Measurements from ENCODE around the gene WWP2.

Gene WWP2

GRCh38 chr16:69927056-69927757 lies 165.1 kb downstream of the WWP2 start:
- no peak for DNase-seq (ENCODE audit: low read depth)

DNA sequence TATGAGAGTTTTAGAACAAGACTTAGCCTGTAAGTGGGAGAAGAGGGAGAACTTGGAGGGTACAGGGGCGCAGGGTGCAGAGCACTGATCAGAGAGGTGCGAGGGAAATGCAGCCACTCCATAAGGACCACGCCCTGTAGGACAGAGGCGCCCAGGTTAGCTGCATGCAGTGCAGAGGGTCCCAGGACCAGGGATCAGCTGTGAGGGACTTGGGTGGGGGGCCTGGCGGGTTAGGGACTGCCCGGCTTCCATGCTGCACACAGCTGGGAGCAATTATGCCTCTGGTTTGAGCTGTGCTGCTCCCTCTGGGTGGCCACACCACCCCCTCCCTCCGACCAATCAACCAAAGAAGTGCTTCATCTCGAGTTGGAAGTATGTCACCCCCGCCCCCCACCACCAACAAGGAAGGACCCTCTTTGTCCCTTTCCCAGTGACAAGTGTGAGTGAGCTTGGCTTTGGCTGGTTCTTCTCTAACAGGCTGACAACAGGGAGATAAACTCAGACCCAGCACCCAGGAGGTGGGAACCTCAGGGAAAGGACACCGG lies 166.8 kb downstream of the WWP2 start:
- no peak for DNase-seq (ENCODE audit: low read depth)

- no peak for DNase-seq (ENCODE audit: low read depth)
These were observed 167.3 kb downstream of the WWP2 start for GRCh38 chr16:69929480-69929879.

DNA sequence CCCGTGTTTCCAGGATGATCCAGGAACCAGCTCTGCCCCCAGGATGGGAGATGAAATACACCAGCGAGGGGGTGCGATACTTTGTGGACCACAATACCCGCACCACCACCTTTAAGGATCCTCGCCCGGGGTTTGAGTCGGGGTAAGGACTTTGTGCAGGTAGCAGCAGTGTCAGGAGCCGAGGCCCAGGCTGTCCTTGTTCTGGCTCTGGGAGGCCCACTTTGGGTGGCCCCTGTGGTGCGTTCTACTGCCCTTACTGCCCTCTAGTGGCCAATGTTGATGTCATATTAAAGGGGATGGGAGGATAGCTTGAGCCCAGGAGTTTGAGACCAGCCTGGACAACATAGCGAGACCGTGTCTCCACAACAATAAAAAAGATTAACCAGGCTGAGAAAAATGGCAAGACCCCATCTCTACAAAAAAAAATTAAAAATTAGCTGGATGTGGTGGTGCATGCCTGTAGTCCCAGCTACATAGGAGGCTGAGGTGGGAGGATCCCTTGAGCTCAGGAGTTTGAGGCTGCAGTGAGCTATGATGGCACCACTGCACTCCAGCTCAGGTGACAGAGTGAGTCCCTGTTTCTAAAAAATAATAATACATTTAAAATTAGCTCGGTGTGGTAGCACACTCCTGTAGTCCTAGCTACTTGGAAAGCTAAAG lies 168.1 kb downstream of the WWP2 start:
- DNase-seq (ENCODE audit: low read depth), result peak; percentile 25

- no peak for DNase-seq (ENCODE audit: low read depth)
These were observed 169.5 kb downstream of the WWP2 start for GRCh38 chr16:69931631-69932030.

DNA sequence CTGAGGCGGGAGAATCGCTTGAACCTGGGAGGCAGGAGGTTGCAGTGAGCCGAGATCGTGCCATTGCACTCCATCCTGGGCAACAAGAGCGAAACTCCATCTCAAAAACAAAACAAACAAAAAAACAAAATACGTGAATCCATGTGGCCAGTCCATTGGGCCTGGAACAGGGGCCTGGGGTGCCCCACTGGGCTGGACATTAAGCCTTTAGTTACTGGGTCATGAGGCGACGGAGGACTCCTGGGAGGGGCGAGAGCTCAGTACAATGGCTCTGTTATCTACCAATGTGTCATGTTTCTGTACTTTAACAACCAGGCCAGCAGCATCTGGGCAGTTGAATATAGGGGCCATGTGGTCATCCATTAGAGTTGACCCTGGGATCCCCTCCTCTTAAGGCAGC lies 170.1 kb downstream of the WWP2 start:
- no peak for DNase-seq (ENCODE audit: low read depth)

- no peak for DNase-seq (ENCODE audit: low read depth)
These were observed 170.7 kb downstream of the WWP2 start for GRCh38 chr16:69932691-69933392.

- DNase-seq (ENCODE audit: low read depth), result no peak
These were observed 171.9 kb downstream of the WWP2 start for GRCh38 chr16:69934044-69934443.

DNA sequence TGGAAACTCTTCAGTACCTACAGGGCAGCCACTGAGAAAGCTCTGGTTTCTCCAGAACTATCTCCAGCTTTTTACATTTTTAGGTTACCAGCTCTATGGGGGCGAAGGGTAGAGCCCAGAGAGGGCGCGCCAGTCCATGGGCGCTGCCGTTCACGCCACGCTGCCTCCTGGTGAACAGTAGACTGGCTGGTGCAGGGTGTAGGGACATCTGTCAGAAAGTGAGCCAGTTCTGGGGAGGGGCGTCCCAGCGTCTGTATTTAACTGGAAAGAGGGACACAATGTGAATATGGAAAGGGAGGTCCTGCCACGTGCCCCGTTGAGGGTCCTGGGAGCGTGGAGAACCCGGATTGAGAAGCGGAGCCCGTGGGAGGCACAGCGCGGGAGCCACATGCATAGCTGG lies 172.6 kb downstream of the WWP2 start:
- no peak for DNase-seq (ENCODE audit: low read depth)

- no peak for DNase-seq (ENCODE audit: low read depth)
These were observed 173.2 kb downstream of the WWP2 start for GRCh38 chr16:69935278-69935711.

GRCh38 chr16:69935740-69936139 lies 173.6 kb downstream of the WWP2 start:
- no peak for DNase-seq (ENCODE audit: low read depth)

DNA sequence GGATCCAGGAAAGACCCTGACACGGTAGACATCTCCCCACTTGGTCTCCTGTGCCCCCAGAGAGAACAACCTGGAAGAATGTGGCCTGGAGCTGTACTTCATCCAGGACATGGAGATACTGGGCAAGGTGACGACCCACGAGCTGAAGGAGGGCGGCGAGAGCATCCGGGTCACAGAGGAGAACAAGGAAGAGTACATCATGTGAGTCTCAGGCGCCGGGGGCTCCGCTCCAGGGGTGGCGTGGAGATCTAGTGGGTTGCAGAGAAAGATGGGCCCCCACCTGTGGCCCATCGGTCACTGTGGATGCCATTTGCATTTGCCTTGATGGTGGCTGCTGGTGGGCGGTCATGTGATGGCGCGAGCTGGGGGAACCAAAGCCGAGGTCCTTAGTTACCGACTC lies 174.1 kb downstream of the WWP2 start:
- no peak for DNase-seq (ENCODE audit: low read depth)

DNA sequence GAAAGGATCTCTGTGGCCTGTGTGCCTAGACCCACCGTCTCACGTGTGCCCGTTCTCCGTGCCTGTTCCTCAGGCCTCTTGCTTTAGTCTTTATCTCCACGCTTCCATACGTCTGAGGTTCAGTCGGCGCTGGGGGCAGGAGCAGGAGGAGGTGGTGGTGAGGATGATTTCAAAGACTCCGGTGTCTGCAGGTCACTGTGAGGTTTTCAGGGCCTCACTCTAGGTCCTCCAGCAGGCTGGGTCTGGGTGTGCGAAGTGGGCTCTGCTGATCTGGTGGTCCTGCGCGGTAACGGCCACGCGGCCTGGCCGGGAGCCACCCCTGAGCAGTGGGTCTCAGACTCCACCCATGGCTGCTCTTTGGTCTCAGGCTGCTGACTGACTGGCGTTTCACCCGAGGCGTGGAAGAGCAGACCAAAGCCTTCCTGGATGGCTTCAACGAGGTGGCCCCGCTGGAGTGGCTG lies 174.6 kb downstream of the WWP2 start:
- no peak for DNase-seq (ENCODE audit: low read depth)

- no peak for DNase-seq (ENCODE audit: low read depth)
These were observed 175.4 kb downstream of the WWP2 start for GRCh38 chr16:69937465-69937951.

DNA sequence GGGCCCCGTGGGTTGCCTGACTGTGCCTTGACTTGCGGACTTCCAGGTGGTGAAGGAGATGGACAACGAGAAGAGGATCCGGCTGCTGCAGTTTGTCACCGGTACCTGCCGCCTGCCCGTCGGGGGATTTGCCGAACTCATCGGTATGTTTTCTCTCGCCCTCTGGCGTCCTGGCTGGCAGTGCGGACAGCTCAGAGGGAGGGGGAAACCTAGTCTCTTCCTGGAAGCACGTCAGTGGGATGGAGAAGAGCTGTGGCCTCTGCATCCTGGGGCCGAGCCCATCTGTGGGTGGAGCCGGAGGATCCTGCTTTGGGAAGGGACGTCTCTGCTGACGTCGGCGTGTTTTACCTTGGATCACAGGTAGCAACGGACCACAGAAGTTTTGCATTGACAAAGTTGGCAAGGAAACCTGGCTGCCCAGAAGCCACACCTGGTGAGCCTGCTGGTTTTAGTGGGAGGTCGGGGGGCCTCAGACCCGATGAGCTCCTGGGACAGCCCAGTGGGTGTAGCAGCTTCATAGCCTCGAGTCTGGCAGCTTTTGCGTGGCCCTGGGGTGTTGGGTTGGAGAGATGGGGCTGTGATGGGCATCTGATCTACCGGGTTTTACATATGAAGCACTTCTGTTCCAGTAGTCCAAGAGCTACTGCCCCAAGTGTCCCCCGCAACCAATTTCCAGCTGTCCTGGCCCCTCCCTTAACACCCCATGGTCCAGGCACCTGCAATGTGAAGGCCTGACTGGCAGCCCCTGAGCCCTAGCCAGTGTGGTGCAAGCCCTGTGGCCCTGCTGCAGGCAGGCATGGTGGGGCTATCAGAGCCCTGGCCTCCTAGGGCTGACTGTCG lies 177.1 kb downstream of the WWP2 start:
- no peak for DNase-seq (ENCODE audit: low read depth)

- DNase-seq (ENCODE audit: low read depth), result no peak
These were observed 177.9 kb downstream of the WWP2 start for GRCh38 chr16:69939821-69940585.

GRCh38 chr16:69940676-69941075 lies 178.5 kb downstream of the WWP2 start:
- DNase-seq (ENCODE audit: low read depth), result no peak

GRCh38 chr16:69941251-69942098 lies 179.3 kb downstream of the WWP2 start:
- DNase-seq (ENCODE audit: low read depth), result no peak

DNA sequence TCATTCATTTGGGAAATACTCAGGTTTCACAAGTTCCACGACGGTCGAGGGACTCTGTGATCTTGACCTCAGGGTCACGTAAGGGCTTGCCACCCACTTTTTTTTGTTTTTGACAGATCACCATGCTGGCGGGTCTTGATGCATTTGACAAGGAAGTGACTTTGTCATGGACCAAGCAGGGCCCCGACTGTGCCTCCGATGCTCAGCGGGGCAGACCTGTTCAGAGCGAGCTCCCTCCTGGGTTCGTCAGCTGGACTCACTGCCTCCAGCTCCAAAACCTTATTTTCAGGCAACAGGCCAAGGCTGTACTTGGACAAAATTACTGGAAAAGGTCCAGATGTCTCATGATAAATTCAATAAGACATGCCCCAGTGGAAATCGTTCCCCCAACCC lies 180.0 kb downstream of the WWP2 start:
- DNase-seq (ENCODE audit: low read depth), result no peak

GRCh38 chr16:69942627-69943170 lies 180.6 kb downstream of the WWP2 start:
- no peak for DNase-seq (ENCODE audit: low read depth)

Data from activated gamma-delta T cell treated with anti-CD3 and anti-CD28 coated beads, Interleukin-2, amount 50 U/mL, for 16 hours (primary cell).